ENCODE results near the gene ZNF146.
"Not testable (repeated sequence)": the region's sequence is repeated elsewhere in the genome, so short reads cannot be mapped to it uniquely, and the experiment has no call there.

The ZNF146 gene

GRCh38 chr19:36236304-36236945 is 21.5 kb downstream of the ZNF146 start:
- no peak for DNase-seq

DNA sequence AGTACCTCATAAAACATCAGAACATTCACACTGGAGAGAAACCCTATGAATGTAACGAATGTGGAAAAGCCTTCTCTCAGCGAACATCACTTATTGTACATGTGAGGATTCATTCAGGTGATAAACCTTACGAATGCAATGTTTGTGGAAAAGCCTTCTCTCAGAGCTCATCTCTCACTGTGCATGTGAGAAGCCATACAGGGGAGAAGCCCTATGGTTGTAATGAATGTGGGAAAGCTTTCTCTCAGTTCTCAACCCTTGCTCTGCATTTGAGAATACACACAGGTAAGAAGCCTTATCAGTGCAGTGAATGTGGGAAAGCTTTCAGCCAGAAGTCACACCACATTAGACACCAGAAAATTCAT is 22.0 kb downstream of the ZNF146 start:
- no peak for DNase-seq

DNA sequence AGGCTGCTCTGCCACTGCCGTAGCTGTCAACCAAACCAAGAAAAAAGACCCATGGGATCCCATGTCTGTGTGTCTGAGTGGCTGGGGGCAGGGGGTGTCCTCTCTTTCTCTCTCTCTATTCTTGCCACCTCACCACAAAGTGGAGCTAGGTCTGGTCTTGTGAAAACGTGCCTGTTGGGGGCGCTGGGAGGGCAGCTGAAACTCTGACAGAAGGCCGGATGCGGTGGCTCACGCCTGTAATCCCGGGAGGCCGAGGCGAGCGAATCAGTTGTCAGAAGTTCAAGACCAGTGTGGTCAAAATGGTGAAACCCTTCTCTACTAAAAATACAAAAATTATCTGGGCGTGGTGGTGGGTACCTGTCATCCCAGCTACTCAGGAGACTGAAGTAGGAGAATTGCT is 29.2 kb downstream of the ZNF146 start:
- no peak for DNase-seq

DNA sequence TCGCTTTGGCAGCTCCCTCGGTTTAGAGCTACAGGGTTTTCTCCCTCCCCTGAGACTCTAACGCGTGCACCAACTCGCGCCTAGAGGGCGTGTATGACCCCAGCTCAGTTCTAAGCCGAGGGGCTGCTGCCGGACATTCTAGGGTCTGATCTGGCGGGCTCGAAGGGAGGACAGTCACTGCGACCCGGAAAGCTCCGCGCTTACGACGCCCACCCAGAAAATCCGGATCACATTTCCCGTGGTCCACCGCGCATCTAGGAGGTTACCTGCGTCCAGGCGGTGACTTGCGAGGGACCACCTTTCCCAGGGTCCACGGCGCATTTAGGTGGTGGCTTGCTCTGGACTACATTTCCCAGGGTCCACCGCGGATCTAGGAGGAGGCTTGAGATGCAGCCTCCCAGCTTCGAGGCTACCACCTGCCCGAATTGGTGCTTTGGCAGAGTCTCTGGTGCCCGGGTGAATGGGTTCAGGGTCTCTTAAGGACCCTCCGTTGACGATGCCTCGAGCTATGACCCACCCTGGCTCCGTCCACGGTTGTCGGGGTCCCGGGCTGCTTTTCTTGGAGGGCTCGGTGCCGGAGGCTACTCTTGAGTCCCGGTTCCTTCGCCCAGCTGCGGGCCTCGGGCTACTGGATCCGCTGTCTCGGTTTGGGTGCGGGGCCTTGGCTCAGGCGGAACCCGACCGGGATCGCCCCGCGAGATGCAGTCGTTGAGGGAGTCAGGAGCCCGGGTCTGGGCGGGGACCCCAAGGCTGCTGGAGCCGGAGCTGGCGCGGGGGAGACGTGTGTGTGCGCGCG is 30.5 kb downstream of the ZNF146 start:
- DNase-seq: no peak

DNA sequence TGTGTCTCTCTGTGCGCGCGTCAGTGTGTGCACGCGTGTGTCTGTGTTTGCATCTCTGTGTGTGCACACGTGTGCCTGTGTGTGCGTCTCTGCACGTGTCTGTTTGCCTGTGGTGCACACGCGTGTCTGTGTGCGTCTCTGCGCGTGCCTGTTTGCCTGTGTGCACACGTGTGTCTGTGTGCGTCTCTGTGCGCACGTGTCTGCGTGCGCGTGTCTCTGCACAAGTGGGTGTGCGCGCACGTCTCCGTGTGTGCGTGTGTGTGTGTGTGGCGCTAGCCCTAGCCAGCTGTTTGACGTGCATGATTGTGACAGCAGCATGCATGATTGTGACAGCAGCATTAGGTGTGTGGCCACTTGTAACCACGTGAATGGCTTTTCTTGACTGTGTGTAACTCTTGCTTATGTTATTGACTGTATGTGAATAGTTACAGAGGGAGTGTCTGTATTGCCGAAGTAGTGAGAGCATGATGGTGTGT is 31.1 kb downstream of the ZNF146 start:
- DNase-seq: no peak

- DNase-seq: no peak
Observed at GRCh38 chr19:36252047-36252446, 37.1 kb downstream of the ZNF146 start.

GRCh38 chr19:36254848-36255247 is 39.9 kb downstream of the ZNF146 start:
- DNase-seq: no peak

DNA sequence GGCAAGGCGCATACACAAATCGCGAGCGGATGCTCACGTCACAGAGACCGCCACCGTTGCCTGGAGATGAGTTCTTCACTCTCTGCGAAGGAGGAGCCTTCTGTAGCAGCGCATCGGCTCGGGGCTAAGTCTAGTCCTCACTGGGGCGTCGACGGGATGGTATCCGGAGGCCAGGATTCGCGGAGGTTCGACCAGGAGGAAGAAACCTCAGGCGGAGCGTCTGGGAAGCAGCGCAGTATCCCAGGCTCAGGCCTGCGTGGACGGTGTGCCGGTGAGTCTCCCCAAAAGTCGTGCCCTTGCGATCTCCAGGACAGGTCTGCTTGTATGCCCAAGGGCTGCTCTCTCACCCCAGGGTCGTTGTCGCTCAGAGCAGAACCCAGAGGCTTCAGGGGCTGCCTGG is 40.4 kb downstream of the ZNF146 start:
- no peak for DNase-seq

- no peak for DNase-seq
Observed at GRCh38 chr19:36256064-36256463, 41.2 kb downstream of the ZNF146 start.

DNA sequence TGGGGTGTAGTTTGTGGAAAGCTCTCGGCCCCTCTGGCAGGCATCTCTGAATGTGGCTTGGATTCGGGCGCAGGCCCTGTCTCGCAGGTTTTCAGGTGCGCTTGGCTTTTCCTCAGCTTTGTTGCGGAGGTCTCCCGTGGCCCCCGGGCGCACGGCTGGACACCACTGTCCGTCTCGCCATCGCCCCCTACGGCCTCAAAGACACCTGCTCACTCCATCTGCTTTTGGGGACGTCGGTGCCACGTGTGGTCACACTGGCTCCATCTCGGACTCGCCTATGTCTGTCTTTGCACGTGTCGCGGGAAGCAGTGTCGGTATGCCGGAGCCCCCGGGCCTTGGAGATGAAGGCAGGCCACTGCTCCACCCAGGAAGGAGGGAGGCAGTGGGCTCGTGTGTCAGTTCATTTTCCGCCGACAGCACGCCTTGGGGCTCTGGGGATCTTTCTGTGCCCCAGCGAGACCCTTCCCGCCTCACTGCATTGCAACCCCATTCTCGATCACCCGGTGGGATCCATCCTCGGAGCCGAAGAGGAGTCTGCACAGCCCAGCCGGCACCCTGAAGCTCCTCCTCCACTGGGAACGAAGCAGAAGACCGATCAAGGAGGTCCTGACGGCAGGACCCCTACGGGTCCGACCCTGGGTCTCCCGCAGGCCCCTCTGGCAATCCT is 42.1 kb downstream of the ZNF146 start:
- no peak for DNase-seq

GRCh38 chr19:36257520-36257876 is 42.6 kb downstream of the ZNF146 start:
- no peak for DNase-seq

GRCh38 chr19:36258028-36258875 is 43.3 kb downstream of the ZNF146 start:
- DNase-seq: no peak

DNA sequence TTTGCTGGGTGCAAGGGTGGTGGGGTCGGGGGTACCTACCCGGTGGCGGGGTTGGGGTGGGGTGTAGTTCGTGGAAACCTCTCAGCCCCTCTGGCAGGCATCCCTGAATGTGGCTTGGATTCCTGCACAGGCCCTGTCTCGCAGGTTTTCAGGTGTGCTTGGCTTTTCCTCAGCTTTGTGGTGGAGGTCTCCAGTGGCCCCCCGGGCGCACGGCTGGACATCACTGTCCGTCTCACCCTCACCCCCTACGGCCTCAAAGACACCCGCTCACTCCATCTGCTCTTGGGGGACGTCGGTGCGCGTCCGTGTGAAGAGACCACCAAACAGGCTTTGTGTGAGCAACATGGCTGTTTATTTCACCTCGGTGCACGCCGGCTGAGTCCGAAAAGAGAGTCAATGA is 44.3 kb downstream of the ZNF146 start:
- no peak for DNase-seq

DNA sequence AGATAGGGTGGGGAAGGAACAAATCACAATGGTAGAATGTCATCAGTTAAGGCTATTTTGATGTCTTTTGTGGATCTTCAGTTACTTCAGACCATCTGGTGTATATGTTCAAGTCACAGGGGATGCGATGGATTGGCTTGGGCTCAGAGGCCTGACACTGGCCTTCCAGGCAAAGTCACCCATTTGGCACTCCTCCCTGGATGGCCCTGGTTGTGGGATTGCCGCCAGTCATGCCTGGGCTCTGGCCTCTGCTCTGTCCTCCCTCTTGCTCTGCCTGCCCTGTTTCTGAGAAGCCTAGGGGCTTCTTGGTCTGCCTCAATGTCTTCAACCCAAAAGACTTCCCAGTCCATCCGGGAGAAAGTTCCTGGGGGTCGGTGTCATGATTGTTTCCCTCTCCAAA is 50.2 kb downstream of the ZNF146 start:
- no peak for DNase-seq

DNA sequence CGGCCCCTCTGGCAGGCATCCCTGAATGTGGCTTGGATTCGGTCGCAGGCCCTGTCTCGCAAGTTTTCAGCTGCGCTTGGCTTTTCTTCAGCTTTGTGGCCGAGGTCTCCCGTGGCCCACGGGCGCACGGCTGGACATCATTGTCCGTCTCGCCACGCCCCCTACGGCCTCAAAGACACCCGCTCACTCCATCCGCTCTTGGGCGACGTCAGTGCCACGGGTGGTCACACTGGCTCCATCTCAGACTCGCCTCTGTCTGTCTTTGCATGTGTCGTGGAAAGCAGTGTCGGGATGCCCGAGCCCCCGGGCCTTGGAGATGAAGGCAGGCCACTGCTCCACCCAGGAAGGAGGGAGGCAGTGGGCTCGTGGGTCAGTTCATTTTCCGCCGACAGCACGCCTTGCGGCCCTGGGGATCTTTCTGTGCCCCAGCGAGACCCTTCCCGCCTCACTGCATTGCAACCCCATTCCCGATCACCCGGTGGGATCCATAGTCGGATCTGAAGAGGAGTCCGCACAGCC is 51.0 kb downstream of the ZNF146 start:
- DNase-seq: no peak

DNA sequence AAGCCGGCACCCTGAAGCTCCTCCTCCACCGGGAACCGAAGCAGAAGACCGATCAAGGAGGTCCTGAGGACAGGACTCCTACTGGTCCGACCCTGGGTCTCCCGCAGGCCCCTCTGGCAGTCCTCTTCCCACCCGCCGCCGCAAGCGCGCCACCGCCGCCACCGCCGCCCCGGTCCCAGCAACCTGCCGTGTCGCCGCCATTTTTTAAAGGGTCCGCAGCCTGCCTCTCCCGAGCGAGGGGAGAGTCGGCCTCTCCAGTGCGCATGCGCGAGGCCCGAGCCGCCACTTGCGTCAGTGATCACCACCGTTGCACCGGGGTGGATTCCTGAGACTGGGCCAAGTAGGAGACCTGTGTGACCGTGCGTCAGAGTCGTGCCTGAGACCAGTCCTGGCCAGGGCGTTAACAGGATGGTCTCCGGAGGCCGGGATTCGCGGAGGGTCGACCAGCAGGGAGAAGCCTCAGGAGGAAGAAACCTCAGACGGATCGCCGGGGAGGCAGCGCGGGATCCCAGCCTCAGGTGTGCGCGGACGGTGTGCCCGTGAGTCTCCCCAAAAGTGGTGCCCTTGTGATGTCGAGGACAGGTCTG is 51.6 kb downstream of the ZNF146 start:
- DNase-seq: no peak

DNA sequence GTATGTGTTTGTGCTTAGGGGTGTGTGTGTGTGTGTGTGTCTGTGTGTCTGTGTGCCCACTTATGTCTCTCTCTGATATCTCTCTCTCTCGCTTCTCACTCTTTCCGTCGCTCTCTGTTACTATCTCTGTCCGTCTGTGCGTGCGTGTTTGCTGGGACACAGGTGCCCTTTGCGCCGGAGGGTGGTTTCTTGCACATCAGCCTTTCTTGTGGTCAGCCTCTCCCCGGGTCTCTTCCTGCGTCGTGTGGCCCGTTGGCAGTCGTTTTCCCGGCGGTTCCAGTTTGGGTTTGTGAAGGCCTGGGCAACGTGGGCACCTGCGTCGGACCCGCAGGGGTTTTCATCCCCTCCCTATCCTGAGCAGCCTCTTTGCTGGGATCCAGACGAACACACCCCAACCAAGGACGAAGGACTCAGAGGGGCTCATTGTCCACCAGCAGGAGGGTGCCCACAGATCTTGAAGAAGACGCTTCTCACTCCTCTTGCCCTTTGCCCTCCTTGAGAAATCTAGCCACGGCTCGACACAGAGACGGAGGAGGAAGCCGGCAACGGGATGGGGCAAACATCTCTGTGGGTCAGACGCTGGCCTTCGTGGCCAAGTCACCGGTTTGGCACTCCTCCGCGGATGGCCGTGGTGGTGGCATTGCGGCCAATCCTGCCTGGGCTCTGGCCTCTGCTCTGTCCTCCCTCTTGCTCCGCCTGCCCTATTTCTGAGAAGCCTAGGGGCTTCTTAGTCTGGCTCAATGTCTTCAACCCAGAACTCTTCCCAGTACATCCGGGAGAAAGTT is 52.3 kb downstream of the ZNF146 start:
- no peak for DNase-seq

DNA sequence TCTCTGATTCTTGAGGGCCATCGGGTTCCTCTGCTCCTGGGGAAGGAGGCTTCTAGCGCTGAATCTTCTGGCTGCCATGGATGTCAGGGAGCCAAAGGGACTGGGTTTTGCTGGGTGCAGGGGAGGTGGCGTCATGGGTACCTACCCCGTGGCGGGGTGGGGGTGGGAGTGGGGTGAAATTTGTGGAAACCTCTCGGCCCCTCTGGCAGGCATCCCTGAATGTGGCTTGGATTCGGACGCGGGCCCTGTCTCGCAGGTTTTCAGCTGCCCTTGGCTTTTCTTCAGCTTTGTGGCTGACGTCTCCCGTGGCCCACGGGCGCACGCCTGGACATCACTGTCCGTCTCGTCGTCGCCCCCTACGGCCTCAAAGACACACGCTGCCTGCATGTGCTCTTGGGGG is 53.2 kb downstream of the ZNF146 start:
- not testable (repeated sequence) for DNase-seq

GRCh38 chr19:36268591-36268990 is 53.7 kb downstream of the ZNF146 start:
- DNase-seq: not testable (repeated sequence)

GRCh38 chr19:36269295-36269694 is 54.4 kb downstream of the ZNF146 start:
- not testable (repeated sequence) for DNase-seq

Measured in activated naive CD4-positive, alpha-beta T cell treated with Interleukin-2 at 50 U/mL for 16 hours (primary cell).